Sigmoid colon (tissue), 4 donors: ENCODE results near the gene SYT10.

Experiments
- CTCF ChIP-seq, 4 experiments: fragments of 450-650 bp in 3 of 4; fragments of 200-600 bp in 1 of 4; IDR thresholded peaks; one replicate each; pipeline ENCODE4 v1.5.1; 2016 to 2019; ENCODE audit warnings: antibody characterized with exemption in 4 of 4, mild to moderate bottlenecking in 3 of 4, moderate library complexity in 2 of 4
- EP300 ChIP-seq, 4 donors: sonication (generic); formaldehyde crosslinking; IDR thresholded peaks; one replicate each; pipeline ENCODE4 v1.6.1; 2017; ENCODE audit warnings: antibody characterized with exemption in 4 of 4
- POLR2A ChIP-seq, 2 donors: fragments of 450-650 bp; IDR thresholded peaks; one replicate each; pipeline ENCODE4 v1.6.1; 2016; ENCODE audit warnings: antibody characterized with exemption in 2 of 2, mild to moderate bottlenecking in 2 of 2, moderate library complexity in 2 of 2

- no peak for TF ChIP-seq POLR2A (IDR thresholded peaks at IDR 0.05)
- TF ChIP-seq CTCF (IDR thresholded peaks at IDR 0.05) = no peak
- no peak for TF ChIP-seq EP300 (IDR thresholded peaks at IDR 0.05)
Observed at GRCh38 chr12:33455096-33455495, 15.5 kb upstream of the SYT10 start.
